Hepatocyte (in vitro differentiated cells): ENCODE results near the gene CTNNA1.

Experiments
- EZH2phosphoT487 ChIP-seq: fragments of 200-600 bp; sonication (generic); IDR thresholded peaks from one replicate; pipeline ENCODE4 v1.6.1; 2018; ENCODE audit warnings: antibody characterized with exemption, mild to moderate bottlenecking, low read depth, moderate library complexity; ENCODE audit not compliant: unreplicated experiment, severe bottlenecking
- TF ChIP-seq, protein P1 (sequence below): fragments of 200-600 bp; sonication (generic); IDR thresholded peaks from 2 replicates; pipeline ENCODE4 v1.5.1; 2016; ENCODE audit warnings: antibody characterized with exemption, mild to moderate bottlenecking; ENCODE audit not compliant: poor library complexity

DNA sequence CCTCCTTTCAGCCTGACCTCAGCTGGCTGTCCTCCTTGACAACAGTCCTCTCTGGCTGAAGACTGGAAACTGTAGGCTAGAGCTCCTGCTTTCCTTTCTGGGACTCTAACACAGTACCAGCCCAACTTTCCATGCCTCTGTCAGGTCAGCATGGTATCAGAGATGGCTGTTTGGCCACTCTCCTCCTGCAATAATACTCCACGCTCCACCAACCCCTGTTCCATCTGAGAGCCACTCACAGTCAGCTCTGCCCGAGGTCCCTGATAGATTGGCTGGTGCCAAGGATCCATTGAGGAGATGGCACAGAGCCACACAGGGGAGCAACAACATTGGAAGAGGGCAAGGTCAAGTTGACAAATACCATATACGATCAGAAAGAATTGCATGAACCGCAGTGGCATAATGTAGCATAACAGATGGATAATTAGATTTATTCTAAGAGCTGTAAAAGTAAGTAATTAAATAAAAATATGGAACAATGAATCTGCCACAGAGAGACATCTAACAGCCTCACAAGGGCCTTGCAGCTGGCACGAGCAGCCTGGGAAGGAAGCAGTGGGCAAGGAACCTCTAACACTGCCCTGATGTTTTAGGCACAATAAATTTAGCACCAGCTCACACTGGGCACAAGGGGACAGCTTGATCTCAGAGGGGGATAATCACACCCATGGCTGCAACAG is 216.2 kb downstream of the CTNNA1 start:
- TF ChIP-seq, protein P1, sequence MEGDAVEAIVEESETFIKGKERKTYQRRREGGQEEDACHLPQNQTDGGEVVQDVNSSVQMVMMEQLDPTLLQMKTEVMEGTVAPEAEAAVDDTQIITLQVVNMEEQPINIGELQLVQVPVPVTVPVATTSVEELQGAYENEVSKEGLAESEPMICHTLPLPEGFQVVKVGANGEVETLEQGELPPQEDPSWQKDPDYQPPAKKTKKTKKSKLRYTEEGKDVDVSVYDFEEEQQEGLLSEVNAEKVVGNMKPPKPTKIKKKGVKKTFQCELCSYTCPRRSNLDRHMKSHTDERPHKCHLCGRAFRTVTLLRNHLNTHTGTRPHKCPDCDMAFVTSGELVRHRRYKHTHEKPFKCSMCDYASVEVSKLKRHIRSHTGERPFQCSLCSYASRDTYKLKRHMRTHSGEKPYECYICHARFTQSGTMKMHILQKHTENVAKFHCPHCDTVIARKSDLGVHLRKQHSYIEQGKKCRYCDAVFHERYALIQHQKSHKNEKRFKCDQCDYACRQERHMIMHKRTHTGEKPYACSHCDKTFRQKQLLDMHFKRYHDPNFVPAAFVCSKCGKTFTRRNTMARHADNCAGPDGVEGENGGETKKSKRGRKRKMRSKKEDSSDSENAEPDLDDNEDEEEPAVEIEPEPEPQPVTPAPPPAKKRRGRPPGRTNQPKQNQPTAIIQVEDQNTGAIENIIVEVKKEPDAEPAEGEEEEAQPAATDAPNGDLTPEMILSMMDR, result no peak
- TF ChIP-seq EZH2phosphoT487, result no peak
